Subcutaneous abdominal adipose tissue (tissue), 5 donors: ENCODE measurements around the gene CNRIP1.
"Not testable (repeated sequence)": the region's sequence is repeated elsewhere in the genome, so short reads cannot be mapped to it uniquely, and the experiment has no call there.

Experiments
- H3K27ac ChIP-seq: one replicate; pipeline ENCODE4 v1.7.0; 2013; ENCODE audit warnings: low read depth, mild to moderate bottlenecking, inconsistent platforms, low read length, moderate library complexity
- H3K27me3 ChIP-seq, 5 donors: one replicate each; pipeline ENCODE4 v1.7.0; 2013; ENCODE audit warnings: low read length in 5 of 5, inconsistent platforms in 1 of 5; ENCODE audit not compliant: control insufficient read depth in 5 of 5, insufficient read depth in 4 of 5
- H3K36me3 ChIP-seq, 5 donors: one replicate each; pipeline ENCODE4 v1.7.0; 2013; ENCODE audit warnings: low read length in 5 of 5; ENCODE audit not compliant: control insufficient read depth in 5 of 5, insufficient read depth in 5 of 5
- H3K4me1 ChIP-seq, 5 donors: one replicate each; pipeline ENCODE4 v1.7.0; 2013; ENCODE audit warnings: low read length in 5 of 5, mild to moderate bottlenecking in 3 of 5, moderate library complexity in 1 of 5; ENCODE audit not compliant: control insufficient read depth in 5 of 5, insufficient read depth in 5 of 5
- H3K4me3 ChIP-seq, 5 donors: one replicate each; pipeline ENCODE4 v1.7.0; 2013; ENCODE audit warnings: low read length in 5 of 5, low read depth in 1 of 5
- H3K9ac ChIP-seq, 5 donors: one replicate each; pipeline ENCODE4 v1.7.0; 2013; ENCODE audit warnings: low read length in 5 of 5, mild to moderate bottlenecking in 4 of 5, moderate library complexity in 3 of 5
- H3K9me3 ChIP-seq, 5 donors: one replicate each; pipeline ENCODE4 v1.7.0; 2013; ENCODE audit warnings: low read length in 5 of 5; ENCODE audit not compliant: control insufficient read depth in 5 of 5
- donor health status: healthy.
- donor health status: healthy.
- donor health status: healthy.
- donor health status: healthy.
- donor health status: healthy.

CNRIP1 gene

GRCh38 chr2:68318914-68319397 is 793 bp downstream of the CNRIP1 start:
- Histone ChIP-seq H3K9me3 (no peaks in the 10 kb centered on the region), H3K36me3 (peaks cover 5 to 18% (median 13%) of the 10 kb centered on the region in 5 donors), H3K9ac (peak overlapping the region; percentile 43 to 94 (median 89)), H3K4me3 (peak overlapping the region; percentile 91 to 96 (median 93)), H3K4me1 (peaks cover 0 to 38% (median 29%) of the 10 kb centered on the region in 5 donors), H3K27me3 (no peaks in the 10 kb centered on the region), H3K27ac (peak overlapping the region; percentile 97)

GRCh38 chr2:68317971-68318913 is 1.5 kb downstream of the CNRIP1 start:
- Histone ChIP-seq H3K4me3 (peak overlapping the region; percentile 91 to 96 (median 93)), H3K27ac (peak overlapping the region; percentile 97), H3K4me1 (peaks cover 0 to 38% (median 29%) of the 10 kb centered on the region in 5 donors), H3K9me3 (no peaks in the 10 kb centered on the region), H3K27me3 (no peaks in the 10 kb centered on the region), H3K9ac (peak overlapping the region; percentile 43 to 94 (median 89)), H3K36me3 (peaks cover 5 to 23% (median 14%) of the 10 kb centered on the region in 5 donors)

- H3K27me3 ChIP-seq, result no peaks in the 10 kb centered on the region
- H3K36me3 ChIP-seq, result peaks cover 5 to 27% (median 17%) of the 10 kb centered on the region in 5 donors
- no peaks in the 10 kb centered on the region for H3K9me3 ChIP-seq
- H3K4me1 ChIP-seq, result peaks cover 0 to 38% (median 29%) of the 10 kb centered on the region in 5 donors
- H3K27ac ChIP-seq, result no peak overlapping the region
- H3K4me3 ChIP-seq, result no peak overlapping the region
- H3K9ac ChIP-seq, result no peak overlapping the region
Measured at GRCh38 chr2:68316111-68316510, 3.6 kb downstream of the CNRIP1 start.

GRCh38 chr2:68311033-68311432 is 8.7 kb downstream of the CNRIP1 start:
- no peak overlapping the region for H3K4me3 ChIP-seq
- H3K27me3 ChIP-seq, result no peaks in the 10 kb centered on the region
- peaks cover 4 to 23% (median 13%) of the 10 kb centered on the region in 5 donors for H3K36me3 ChIP-seq
- H3K4me1 ChIP-seq, result peaks cover 0 to 5% (median 5%) of the 10 kb centered on the region in 5 donors
- no peaks in the 10 kb centered on the region for H3K9me3 ChIP-seq
- no peak overlapping the region for H3K9ac ChIP-seq
- H3K27ac ChIP-seq, result peak overlapping the region; percentile 39

GRCh38 chr2:68309426-68309825 is 10.3 kb downstream of the CNRIP1 start:
- Histone ChIP-seq H3K4me3 (no peak overlapping the region), H3K36me3 (peaks cover 0 to 15% (median 5%) of the 10 kb centered on the region in 5 donors), H3K9me3 (no peaks in the 10 kb centered on the region), H3K4me1 (peaks cover 0 to 5% (median 2%) of the 10 kb centered on the region in 5 donors), H3K9ac (no peak overlapping the region), H3K27ac (no peak overlapping the region), H3K27me3 (no peaks in the 10 kb centered on the region)

- H3K36me3 ChIP-seq, result peaks cover 5 to 13% (median 7%) of the 10 kb centered on the region in 5 donors
- H3K27me3 ChIP-seq, H3K4me1 ChIP-seq, H3K9me3 ChIP-seq, H3K9ac ChIP-seq, H3K4me3 ChIP-seq, H3K27ac ChIP-seq: not testable (repeated sequence)
Measured at GRCh38 chr2:68303902-68304272, 15.9 kb downstream of the CNRIP1 start.

- H3K9me3 ChIP-seq, result no peaks in the 10 kb centered on the region
- H3K36me3 ChIP-seq, result peaks cover 5 to 13% (median 7%) of the 10 kb centered on the region in 5 donors
- H3K4me1 ChIP-seq, result no peaks in the 10 kb centered on the region
- H3K27me3 ChIP-seq, result no peaks in the 10 kb centered on the region
- H3K4me3 ChIP-seq, result no peak overlapping the region
- no peak overlapping the region for H3K27ac ChIP-seq
- H3K9ac ChIP-seq, result no peak overlapping the region
Measured at GRCh38 chr2:68303033-68303901, 16.5 kb downstream of the CNRIP1 start.

- H3K27ac ChIP-seq, result no peak overlapping the region
- peaks cover 5 to 13% (median 7%) of the 10 kb centered on the region in 5 donors for H3K36me3 ChIP-seq
- H3K4me1 ChIP-seq, result no peaks in the 10 kb centered on the region
- no peaks in the 10 kb centered on the region for H3K9me3 ChIP-seq
- H3K4me3 ChIP-seq, result no peak overlapping the region
- H3K9ac ChIP-seq, result no peak overlapping the region
- H3K27me3 ChIP-seq, result no peaks in the 10 kb centered on the region
Measured at GRCh38 chr2:68302281-68302875, 17.4 kb downstream of the CNRIP1 start.

GRCh38 chr2:68295516-68295915 is 24.2 kb downstream of the CNRIP1 start:
- Histone ChIP-seq H3K4me3 (no peak overlapping the region), H3K27me3 (no peaks in the 10 kb centered on the region), H3K4me1 (peaks cover 0 to 9% (median 0%) of the 10 kb centered on the region in 5 donors), H3K9ac (no peak overlapping the region), H3K9me3 (no peaks in the 10 kb centered on the region), H3K27ac (no peak overlapping the region), H3K36me3 (peaks cover 11 to 24% (median 11%) of the 10 kb centered on the region in 5 donors)
